Prostate gland (tissue), 2 donors: ENCODE data around the gene MIGA2.

Source experiments
- CTCF ChIP-seq, 4 experiments: fragments of 200-600 bp in 2 of 4; fragments of 450-650 bp in 2 of 4; sonication (generic) in 2 of 4; IDR thresholded peaks; 1 replicate in 3 of 4; 2 replicates in 1 of 4; pipeline ENCODE4 v1.5.1; 2016 to 2019; ENCODE audit warnings: antibody characterized with exemption in 4 of 4, mild to moderate bottlenecking in 2 of 4, moderate library complexity in 2 of 4
- POLR2A ChIP-seq: fragments of 450-650 bp; IDR thresholded peaks from one replicate; pipeline ENCODE4 v1.6.1; 2016; ENCODE audit warnings: antibody characterized with exemption, mild to moderate bottlenecking

- TF ChIP-seq CTCF (IDR thresholded peaks at IDR 0.05) (no peak), POLR2A (no peak)
Measured at GRCh38 chr9:129089246-129089645, 52.8 kb downstream of the MIGA2 start.
